NT2/D1 (cell line): ENCODE data around the gene ERC1.

Experiments used
- SUZ12 ChIP-seq: IDR thresholded peaks from 2 replicates; pipeline ENCODE4 v1.6.1; 2011; ENCODE audit not compliant: insufficient read length, insufficient read depth; ENCODE audit errors: extremely low read depth
- YY1 ChIP-seq: IDR thresholded peaks from 2 replicates; pipeline ENCODE4 v1.6.1; 2011; ENCODE audit not compliant: insufficient read length, insufficient read depth
- ZNF274 ChIP-seq: IDR thresholded peaks from 2 replicates; pipeline ENCODE4 v1.6.1; 2011; ENCODE audit warnings: mild to moderate bottlenecking, low read depth, low read length

DNA sequence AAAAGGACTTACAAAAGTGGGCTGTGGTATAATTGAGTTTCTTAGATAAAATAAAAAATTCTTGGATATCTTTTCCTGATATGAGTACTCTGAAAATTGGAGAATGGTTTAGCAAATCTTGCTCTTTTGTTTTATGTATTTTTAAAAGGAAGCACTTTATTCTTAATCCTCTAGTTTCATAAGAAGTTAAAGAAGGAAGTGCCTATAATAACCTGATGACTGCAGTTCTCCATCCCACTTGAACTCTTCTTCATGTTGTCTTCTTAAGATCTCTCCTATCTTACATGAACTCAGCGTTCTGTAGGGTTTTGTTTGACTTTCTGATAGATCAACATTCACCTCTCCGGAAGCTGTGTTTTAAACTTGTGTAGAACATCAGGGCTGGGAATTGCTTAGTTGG, 271.0 kb downstream of the ERC1 start:
- TF ChIP-seq ZNF274 (no peak), SUZ12 (no peak), YY1 (no peak)
